ENCODE data around the gene SPANXA2.
"Not testable (repeated sequence)": the region's sequence is repeated elsewhere in the genome, so short reads cannot be mapped to it uniquely, and the experiment has no call there.

The SPANXA2 gene, protein sequence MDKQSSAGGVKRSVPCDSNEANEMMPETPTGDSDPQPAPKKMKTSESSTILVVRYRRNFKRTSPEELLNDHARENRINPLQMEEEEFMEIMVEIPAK

DNA sequence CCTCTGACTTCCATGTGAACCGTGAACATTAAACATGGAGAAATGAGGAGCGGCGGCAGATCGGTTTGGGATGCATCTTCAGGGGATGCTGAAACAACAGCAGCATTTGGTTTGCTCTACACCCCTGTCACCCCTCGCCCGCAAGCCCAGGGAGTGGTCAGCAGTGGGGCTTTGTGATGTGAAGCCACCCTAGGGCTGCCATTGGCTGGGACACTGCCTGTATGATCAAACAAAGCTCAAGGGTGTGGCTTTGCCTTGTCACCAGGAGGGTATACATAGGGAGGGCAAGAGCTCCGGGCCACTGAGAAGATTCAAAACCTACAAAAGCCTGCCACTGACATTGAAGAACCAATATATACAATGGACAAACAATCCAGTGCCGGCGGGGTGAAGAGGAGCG lies at the start of gene SPANXA2:
SPANXA2 (plus strand) TSS at position 301 of the 400 bp plus-strand sequence; CDS start at position 361, 60 bp downstream.
- not testable (repeated sequence) for DNase-seq

DNA sequence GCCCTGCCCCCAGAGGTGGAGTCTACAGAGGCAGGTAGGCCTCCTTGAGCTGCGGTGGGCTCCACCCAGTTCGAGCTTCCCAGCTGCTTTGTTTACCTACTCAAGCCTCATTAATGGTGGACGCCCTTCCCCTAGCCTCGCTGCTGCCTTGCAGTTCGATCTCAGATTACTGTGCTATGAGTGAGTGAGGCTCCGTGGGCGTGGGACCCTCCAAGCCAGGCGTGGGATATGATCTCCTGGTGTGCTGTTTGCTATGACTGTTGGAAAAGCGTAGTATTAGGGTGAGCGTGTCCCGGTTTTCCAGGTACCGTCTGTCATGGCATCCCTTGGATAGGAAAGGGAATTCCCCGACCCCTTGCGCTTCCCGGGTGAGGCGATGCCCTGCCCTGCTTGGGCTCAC lies 47.0 kb upstream of the SPANXA2 start:
- DNase-seq = not testable (repeated sequence)

DNA sequence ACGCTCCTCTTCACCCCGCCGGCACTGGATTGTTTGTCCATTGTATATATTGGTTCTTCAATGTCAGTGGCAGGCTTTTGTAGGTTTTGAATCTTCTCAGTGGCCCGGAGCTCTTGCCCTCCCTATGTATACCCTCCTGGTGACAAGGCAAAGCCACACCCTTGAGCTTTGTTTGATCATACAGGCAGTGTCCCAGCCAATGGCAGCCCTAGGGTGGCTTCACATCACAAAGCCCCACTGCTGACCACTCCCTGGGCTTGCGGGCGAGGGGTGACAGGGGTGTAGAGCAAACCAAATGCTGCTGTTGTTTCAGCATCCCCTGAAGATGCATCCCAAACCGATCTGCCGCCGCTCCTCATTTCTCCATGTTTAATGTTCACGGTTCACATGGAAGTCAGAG lies 4.9 kb upstream of the SPANXA2 start, which contains the start of gene SPANXA1:
SPANXA1 (minus strand) TSS at position 101 of the 400 bp plus-strand sequence; CDS start at position 41, 60 bp downstream.
- not testable (repeated sequence) for DNase-seq

DNA sequence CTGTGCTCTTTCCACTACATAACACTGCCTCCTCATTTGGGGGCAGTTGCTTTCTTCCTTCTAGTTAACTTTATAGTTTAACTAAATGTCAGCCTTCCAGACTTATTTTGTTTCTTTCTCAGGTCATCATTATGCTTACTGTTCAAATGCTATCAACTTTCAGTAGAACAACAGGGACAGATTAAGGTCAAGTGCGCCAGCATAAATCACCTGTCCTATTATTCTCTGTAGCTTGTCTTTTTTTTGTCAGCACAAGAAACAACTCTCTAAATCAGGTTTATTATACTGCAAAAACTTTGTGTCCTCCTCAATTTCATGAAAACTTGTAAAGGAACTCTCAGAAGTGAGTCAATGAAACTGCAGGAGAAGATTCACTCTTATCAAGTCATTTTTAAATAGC lies 19.6 kb downstream of the SPANXA2 start:
- no peak for DNase-seq

DNA sequence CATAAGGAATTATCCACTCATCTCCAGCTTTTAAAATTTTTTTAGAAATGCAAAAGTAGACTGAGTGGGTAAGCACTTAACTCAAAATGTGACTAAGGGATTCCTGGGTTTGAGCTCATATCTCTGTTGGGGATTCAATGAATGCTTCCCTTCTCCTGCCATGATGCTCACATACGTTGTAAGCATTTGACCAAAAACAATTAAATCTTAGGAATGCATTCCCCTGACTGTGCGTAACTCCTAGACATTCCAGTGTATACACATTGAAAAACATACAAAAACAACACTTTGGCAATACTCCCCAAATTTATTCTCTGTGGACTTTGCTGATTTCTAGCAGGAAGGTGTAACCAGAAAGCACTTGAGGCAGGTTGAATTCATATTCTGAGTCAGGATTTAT lies 29.8 kb downstream of the SPANXA2 start:
- DNase-seq = no peak

DNA sequence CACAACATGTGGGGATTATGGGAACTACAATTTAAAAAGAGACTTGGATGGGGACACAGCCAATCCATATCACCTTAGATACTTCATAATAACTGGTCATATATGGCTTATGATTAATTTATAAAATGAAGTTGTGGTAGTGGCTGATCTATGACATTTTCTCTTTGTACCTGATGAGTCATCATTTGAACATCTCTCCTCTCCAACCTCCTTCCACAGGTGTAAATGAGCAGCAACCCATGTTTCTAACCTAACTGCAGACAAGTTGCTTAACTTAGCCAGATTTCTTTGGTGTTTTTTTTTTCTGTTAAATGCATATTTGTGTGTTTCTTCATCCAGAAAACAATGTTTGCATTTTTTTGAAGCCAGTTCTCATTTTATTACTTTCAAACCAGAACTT lies 42.6 kb downstream of the SPANXA2 start:
- DNase-seq = no peak

DNA sequence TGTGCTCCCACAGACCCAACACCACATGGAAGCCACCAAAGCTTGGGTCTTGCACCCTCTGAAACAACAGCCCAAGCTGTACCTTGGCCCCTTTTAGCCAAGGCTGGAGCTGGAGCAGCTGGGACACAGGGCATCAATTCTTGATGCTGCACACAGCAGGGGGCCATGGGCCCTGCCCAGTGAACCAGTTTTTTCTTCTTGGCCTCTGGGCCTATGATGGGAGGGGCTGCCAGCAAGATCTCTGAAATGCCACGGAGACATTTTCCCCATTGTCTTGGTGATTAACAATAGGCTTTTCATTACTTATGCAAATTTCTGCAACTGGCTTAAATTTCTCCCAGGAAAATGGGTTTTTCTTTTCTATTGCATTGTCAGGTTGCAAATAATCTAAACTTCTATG lies 49.0 kb downstream of the SPANXA2 start:
- DNase-seq = peak in 12 of 56 donors; percentile 0 to 27 (median 1)
